Retina (tissue), 1 donor: ENCODE measurements around the gene CRYZ.
"Not testable (repeated sequence)": the region's sequence is repeated elsewhere in the genome, so short reads cannot be mapped to it uniquely, and the experiment has no call there.

Experiments used
- DNase-seq: peaks from one replicate; pipeline ENCODE4 v3.0.0-alpha.2; 2016

The CRYZ gene

GRCh38 chr1:74732960-74733603 is at the start of gene CRYZ, which contains the start of gene TYW3:
TSS of gene CRYZ (minus strand) at chr1:74733050. CDS start at chr1:74724821, 8,229 bp downstream.
TSS of gene TYW3 (plus strand) at chr1:74733152. CDS start at chr1:74733245, 93 bp downstream.
- DNase-seq: peak; percentile 94

- DNase-seq: no peak
Measured at GRCh38 chr1:74780594-74780993, 47.7 kb upstream of the CRYZ start.

- DNase-seq: no peak
Measured at GRCh38 chr1:74779750-74780149, 46.9 kb upstream of the CRYZ start.

GRCh38 chr1:74777525-74777924 is 44.7 kb upstream of the CRYZ start:
- no peak for DNase-seq

GRCh38 chr1:74775735-74776134 is 42.9 kb upstream of the CRYZ start:
- no peak for DNase-seq

- DNase-seq: no peak
Measured at GRCh38 chr1:74773582-74773981, 40.7 kb upstream of the CRYZ start.

GRCh38 chr1:74772945-74773344 is 40.1 kb upstream of the CRYZ start:
- no peak for DNase-seq

- DNase-seq: peak; percentile 42
Measured at GRCh38 chr1:74771913-74772515, 39.2 kb upstream of the CRYZ start.

GRCh38 chr1:74767490-74767889 is 34.6 kb upstream of the CRYZ start:
- DNase-seq: no peak

- no peak for DNase-seq
Measured at GRCh38 chr1:74766579-74766978, 33.7 kb upstream of the CRYZ start.

GRCh38 chr1:74763807-74764206 is 31.0 kb upstream of the CRYZ start:
- DNase-seq: no peak

GRCh38 chr1:74756650-74757049 is 23.8 kb upstream of the CRYZ start:
- not testable (repeated sequence) for DNase-seq

- DNase-seq: no peak
Measured at GRCh38 chr1:74755475-74755874, 22.6 kb upstream of the CRYZ start.

GRCh38 chr1:74753104-74753503 is 20.3 kb upstream of the CRYZ start:
- no peak for DNase-seq

- no peak for DNase-seq
Measured at GRCh38 chr1:74748960-74749359, 16.1 kb upstream of the CRYZ start.

GRCh38 chr1:74745247-74745646 is 12.4 kb upstream of the CRYZ start:
- DNase-seq: not testable (repeated sequence)

- not testable (repeated sequence) for DNase-seq
Measured at GRCh38 chr1:74740307-74740980, 7.6 kb upstream of the CRYZ start.

GRCh38 chr1:74737333-74737732 is 4.5 kb upstream of the CRYZ start:
- no peak for DNase-seq

GRCh38 chr1:74733604-74734484 is 994 bp upstream of the CRYZ start:
- DNase-seq: no peak

GRCh38 chr1:74732071-74732946 is 541 bp downstream of the CRYZ start:
- DNase-seq: peak; percentile 4

GRCh38 chr1:74731399-74732052 is 1.3 kb downstream of the CRYZ start:
- no peak for DNase-seq
